ENCODE data around the gene RPAP3. TPM values are rescaled to one million over a fixed set of nuclear protein-coding genes. Genes with fewer than 3 reads are reported as not detected.
A peak's percentile ranks its signal among the peaks of the same experiment; 100 is the strongest.

Gene RPAP3
- total and polyA plus RNA-seq, 2 of the 4 experiments (the other 2 are of a cell fraction), result 10.6 to 13.4 TPM

DNA sequence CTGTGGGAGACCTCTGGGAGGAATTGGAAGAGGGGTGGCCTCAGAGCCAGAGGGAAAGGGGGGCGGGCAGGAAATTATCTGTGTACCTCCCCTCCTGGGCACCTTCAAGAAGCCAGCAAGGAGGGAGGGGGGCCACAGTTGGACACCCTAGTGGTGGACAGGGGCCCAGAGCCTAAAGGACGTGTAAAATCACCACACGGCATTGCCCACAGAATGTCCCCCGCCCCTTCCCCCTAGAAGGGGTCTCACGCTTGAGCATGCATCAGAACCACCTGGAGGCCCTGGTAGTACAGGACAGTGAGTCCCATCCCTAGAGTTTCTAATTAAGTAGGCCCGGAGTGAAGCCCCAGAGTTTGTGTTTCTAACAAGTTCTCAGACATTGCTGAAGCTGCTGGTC lies 11.2 kb upstream of the RPAP3 start:
- no peak overlapping the region for H3K4ac ChIP-seq (ENCODE audit: low read depth, low read length)
- DNase-seq (no peak), ATAC-seq (ENCODE audit: low read depth) (no peak)
- H3K27ac ChIP-seq (ENCODE audit: insufficient read depth, low read length), result no peak overlapping the region
- H2BK20ac ChIP-seq (ENCODE audit: low read depth, low read length), result no peak overlapping the region
- H2BK120ac ChIP-seq (ENCODE audit: low read depth, low read length), result no peak overlapping the region
- no peak overlapping the region for H3K18ac ChIP-seq (ENCODE audit: low read depth, low read length)
- no peak overlapping the region for H3K4me3 ChIP-seq (ENCODE audit: insufficient read depth, low read depth, low read length)
- H3K56ac ChIP-seq (ENCODE audit: extremely low read depth, insufficient read depth, low read length), result 0 out of 2 replicates have a peak overlapping the region, but pooled peaks have one; percentile 26
- H2BK15ac ChIP-seq (ENCODE audit: low read depth, low read length), result no peak overlapping the region
- ChIA-PET CTCF (interaction anchor here (0.5 to 1.2 kb wide), 7 partner anchors 10 to 902 kb away, joined by 3 to 7 read pairs (median 4); no protein-coding TSS in a partner anchor), POLR2A (ENCODE audit: unreplicated experiment) (no interaction called here)
- no peak overlapping the region for H3K14ac ChIP-seq (replicated peaks; ENCODE audit: low read depth, low read length)
- no peaks in the 10 kb centered on the region for H3K79me1 ChIP-seq (ENCODE audit: low read depth in 1 of 2, low read length in 2 of 2)
- H2AK9ac ChIP-seq (replicated peaks; ENCODE audit: low read depth, low read length, poor library complexity), result peak overlapping the region; percentile 5
- H4K8ac ChIP-seq (ENCODE audit: low read depth in 2 of 2, low read length in 2 of 2), result no peak overlapping the region
- in situ Hi-C loops (cut with MboI; ENCODE audit: low sequenced_read_pairs) (no loop called here), intact Hi-C loops (cut with micrococcal nuclease) (loop anchor here (1.0 to 10.0 kb wide), 3 partner anchors 42 to 448 kb away; partner anchors contain the start of gene TMEM106C), dilution Hi-C loops (cut with HindIII; ENCODE audit: low sequenced_read_pairs, unreplicated experiment) (no loop called here)
- no peaks in the 10 kb centered on the region for H3K36me3 ChIP-seq (ENCODE audit: control insufficient read depth, insufficient read depth, low read length)
- peak overlapping the region; percentile 82 for H2AFZ ChIP-seq (replicated peaks; ENCODE audit: low read length, poor library complexity)
- no peaks in the 10 kb centered on the region for H3K9me1 ChIP-seq (ENCODE audit: insufficient read depth, low read length)
- H2AK5ac ChIP-seq (ENCODE audit: low read depth, low read length), result no peak overlapping the region
- peaks cover 8% of the 10 kb centered on the region for H3K4me1 ChIP-seq (ENCODE audit: control insufficient read depth, insufficient read depth, low read length)
- no peaks in the 10 kb centered on the region for H3K9me3 ChIP-seq (ENCODE audit: control insufficient read depth, insufficient read depth, low read length)
- TF ChIP-seq FOS (IDR thresholded peaks at IDR 0.05; ENCODE audit: low read depth, low read length), result no peak
- no peak for TF ChIP-seq RAD21 (IDR thresholded peaks at IDR 0.05; ENCODE audit: low read length)
- no peak for TF ChIP-seq SMC3 (IDR thresholded peaks at IDR 0.05; ENCODE audit: low read depth, low read length)
- no peak for TF ChIP-seq MXI1 (IDR thresholded peaks at IDR 0.05; ENCODE audit: borderline replicate concordance, low read depth, low read length)
- no peak for TF ChIP-seq CHD1 (IDR thresholded peaks at IDR 0.05; ENCODE audit: low read depth, low read length)
- TF ChIP-seq MAZ (IDR thresholded peaks at IDR 0.05; ENCODE audit: borderline replicate concordance, low read depth, low read length), result no peak
- TF ChIP-seq, protein P1, sequence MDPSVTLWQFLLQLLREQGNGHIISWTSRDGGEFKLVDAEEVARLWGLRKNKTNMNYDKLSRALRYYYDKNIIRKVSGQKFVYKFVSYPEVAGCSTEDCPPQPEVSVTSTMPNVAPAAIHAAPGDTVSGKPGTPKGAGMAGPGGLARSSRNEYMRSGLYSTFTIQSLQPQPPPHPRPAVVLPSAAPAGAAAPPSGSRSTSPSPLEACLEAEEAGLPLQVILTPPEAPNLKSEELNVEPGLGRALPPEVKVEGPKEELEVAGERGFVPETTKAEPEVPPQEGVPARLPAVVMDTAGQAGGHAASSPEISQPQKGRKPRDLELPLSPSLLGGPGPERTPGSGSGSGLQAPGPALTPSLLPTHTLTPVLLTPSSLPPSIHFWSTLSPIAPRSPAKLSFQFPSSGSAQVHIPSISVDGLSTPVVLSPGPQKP (IDR thresholded peaks at IDR 0.05; ENCODE audit: borderline replicate concordance, low read depth, low read length), result no peak
- no peak for TF ChIP-seq CEBPB (IDR thresholded peaks at IDR 0.05; ENCODE audit: low read depth, low read length)
- no peak for TF ChIP-seq MAFK (IDR thresholded peaks at IDR 0.05; ENCODE audit: low read depth, low read length)
- TF ChIP-seq BHLHE40 (IDR thresholded peaks at IDR 0.05; ENCODE audit: low read depth, low read length), result no peak
- TF ChIP-seq, protein P2, sequence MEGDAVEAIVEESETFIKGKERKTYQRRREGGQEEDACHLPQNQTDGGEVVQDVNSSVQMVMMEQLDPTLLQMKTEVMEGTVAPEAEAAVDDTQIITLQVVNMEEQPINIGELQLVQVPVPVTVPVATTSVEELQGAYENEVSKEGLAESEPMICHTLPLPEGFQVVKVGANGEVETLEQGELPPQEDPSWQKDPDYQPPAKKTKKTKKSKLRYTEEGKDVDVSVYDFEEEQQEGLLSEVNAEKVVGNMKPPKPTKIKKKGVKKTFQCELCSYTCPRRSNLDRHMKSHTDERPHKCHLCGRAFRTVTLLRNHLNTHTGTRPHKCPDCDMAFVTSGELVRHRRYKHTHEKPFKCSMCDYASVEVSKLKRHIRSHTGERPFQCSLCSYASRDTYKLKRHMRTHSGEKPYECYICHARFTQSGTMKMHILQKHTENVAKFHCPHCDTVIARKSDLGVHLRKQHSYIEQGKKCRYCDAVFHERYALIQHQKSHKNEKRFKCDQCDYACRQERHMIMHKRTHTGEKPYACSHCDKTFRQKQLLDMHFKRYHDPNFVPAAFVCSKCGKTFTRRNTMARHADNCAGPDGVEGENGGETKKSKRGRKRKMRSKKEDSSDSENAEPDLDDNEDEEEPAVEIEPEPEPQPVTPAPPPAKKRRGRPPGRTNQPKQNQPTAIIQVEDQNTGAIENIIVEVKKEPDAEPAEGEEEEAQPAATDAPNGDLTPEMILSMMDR (conservative IDR thresholded peaks at IDR 0.05; ENCODE audit: low read depth, low read length), result no peak
- TF ChIP-seq RFX5 (IDR thresholded peaks at IDR 0.05; ENCODE audit: low read depth, low read length), result no peak
- no peak for TF ChIP-seq POLR2A (IDR thresholded peaks at IDR 0.05; ENCODE audit: low read depth, low read length)
- no peak overlapping the region for H2BK5ac ChIP-seq (ENCODE audit: low read depth, low read length, poor library complexity, severe bottlenecking)
- H3K9ac ChIP-seq (ENCODE audit: low read depth, low read length), result no peak overlapping the region
- H3K4me2 ChIP-seq (ENCODE audit: low read depth, low read length), result no peak overlapping the region
- WGBS, 2 experiments (ENCODE audit: extremely low coverage in 2 of 2, insufficient read length in 1 of 2), result 87% methylated on average over 3 of the region's 6 CpGs; no CpG with 5 or more reads in 1 of the 2 experiments
- no peak overlapping the region for H4K91ac ChIP-seq (ENCODE audit: insufficient read depth, low read depth, low read length)
- no peak overlapping the region for H4K5ac ChIP-seq (ENCODE audit: low read depth, low read length)
- no peaks in the 10 kb centered on the region for H4K20me1 ChIP-seq (ENCODE audit: insufficient read depth, low read length)
- BruUV-seq (replicated peaks), result no TSS peak
- H3K27me3 ChIP-seq (ENCODE audit: control insufficient read depth, insufficient read depth, low read length), result no peaks in the 10 kb centered on the region
- H3K23ac ChIP-seq (ENCODE audit: low read depth, low read length), result no peak overlapping the region
